NCI-H2107 (cell line): ENCODE measurements around the gene CDK19.
"Not testable (repeated sequence)": the region's sequence is repeated elsewhere in the genome, so short reads cannot be mapped to it uniquely, and the experiment has no call there.

ENCODE experiments used
- DNase-seq: peaks from one replicate; lab custom pipeline; 2025; lab: John Stamatoyannopoulos, UW

Gene CDK19

DNA sequence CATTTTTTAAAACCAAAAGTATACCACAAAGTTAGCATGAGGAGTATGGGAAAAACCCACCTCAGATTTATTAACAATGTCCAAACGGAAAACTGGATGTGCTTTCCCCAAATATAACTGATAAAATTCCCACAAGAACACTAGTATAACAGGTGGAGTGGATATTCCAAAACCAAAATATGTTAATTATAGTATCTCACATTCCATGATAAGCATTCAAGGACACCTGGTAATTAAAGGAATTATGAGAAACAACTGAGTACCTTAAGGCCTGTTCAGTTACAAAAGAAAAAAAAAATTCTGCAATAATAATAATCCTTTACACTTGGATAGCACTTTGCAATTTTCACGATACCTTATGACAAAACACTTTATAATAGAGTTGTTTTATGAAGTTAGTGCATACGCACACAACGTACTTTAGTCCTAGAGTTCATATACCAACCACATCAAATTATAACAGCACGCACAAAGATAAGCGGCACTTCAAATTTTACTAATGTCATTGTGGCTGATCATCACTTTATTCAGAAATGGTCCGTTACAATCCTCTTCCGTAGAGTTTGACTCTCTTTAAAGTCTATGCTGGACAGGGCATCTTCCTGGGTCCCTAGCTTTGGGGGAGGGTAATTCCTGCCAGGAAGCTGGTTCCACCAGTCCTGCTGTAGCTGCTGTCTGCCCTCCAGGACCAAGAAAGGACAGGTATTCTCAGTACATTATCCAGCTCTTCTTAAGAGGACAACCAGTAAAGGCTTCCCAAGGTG, 1.7 kb downstream of the CDK19 start:
- no peak for DNase-seq

DNA sequence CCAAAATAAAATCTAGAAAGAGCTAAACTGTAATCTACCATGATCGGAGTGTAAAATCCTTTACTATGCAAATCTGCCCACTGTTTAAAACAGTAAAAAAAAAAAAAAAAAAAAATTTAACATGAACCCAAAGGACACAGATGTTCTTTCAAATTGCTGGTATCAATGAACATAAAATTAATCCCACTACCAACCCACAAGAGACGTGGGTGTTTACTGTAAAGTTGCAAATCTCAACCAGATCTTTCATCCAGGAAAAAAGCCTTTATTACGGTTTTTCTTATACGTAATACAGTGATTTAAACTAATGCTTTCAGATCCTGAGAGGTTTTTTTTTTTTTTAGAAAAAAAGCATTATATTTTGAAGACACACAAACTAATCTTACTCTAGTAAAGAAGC, 2.5 kb downstream of the CDK19 start:
- no peak for DNase-seq

DNA sequence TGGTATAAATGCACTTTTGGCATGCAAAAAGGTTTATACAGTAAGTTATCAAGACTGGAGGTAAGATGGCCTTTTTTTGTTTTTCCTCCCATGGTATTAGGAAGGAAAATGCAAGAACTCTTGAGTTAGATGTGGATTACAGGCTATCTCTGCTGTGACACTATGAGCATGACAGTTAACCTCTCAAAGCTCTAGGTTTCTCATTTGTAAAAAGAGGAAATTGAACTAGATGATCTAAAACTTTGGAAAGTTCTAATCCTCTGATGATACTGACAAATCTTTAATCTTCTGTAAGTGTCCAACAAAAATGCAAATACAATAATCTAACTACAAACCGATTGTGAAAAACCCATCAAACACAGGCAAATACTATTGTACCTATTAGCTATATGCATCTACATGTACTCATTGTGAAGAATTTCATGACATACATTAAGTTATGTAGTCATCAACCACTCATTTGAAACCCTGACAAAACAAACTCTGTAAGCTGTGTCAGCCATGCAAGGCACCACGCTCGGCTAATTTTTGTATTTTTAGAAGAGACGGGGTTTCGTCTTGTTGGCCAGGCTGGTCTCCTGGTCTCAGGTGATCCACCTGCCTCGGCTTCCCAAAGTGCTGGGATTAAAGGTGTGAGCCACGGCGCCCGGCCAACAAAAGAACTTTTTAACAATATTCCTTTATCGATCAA, 4.2 kb downstream of the CDK19 start:
- no peak for DNase-seq

DNA sequence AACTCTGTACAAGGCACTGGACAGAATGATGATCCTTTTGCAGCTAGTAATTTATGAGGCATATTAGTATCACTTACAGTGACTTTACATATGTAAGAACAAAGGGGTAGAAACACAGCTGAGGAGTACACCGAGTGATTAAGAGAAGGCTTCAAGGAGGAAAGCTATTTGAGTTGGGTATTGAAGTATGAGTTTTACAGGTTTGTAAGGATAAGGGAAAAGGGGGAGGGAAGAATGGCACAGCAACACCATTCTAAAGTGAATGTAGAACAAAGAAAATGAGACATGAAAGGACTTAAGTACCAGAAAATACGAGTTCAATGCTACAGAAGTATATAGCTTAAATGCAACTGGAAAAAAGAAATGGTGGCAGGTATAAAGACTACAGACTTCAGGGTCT, 5.5 kb downstream of the CDK19 start:
- no peak for DNase-seq

DNA sequence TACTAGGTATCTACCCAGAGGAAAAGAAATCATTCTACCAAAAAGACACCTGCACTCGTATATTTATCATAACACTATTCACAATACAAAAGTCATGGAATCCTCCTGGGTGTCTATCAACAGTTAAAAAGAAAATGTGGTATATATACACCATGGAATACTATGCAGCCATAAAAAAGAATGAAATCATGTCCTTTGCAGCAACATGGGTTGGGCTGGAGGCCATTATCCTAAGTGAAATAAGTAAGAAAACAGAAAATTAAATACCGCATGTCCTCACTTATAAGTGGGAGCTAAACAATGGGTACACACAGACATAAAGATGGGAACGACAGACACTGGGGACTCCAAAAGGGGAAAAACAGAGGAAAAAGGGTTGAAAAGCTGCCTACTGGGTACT, 13.1 kb downstream of the CDK19 start:
- DNase-seq = not testable (repeated sequence)

DNA sequence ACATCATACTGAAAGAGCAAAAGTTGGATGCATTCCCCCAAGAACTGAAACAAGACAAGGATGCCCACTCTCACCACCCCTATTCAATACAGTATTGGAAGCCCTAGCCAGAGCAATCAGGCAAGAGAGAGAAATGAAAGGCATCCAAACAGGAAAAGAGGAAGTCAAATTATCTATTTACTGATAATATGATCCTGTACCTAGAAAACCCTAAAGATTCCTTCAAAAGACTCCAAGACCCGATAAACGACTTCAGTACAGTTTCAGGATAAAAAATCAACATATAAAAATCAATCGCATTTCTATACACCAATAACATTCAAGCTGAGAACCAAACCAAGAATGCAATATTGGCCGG, 14.5 kb downstream of the CDK19 start:
- no peak for DNase-seq

DNA sequence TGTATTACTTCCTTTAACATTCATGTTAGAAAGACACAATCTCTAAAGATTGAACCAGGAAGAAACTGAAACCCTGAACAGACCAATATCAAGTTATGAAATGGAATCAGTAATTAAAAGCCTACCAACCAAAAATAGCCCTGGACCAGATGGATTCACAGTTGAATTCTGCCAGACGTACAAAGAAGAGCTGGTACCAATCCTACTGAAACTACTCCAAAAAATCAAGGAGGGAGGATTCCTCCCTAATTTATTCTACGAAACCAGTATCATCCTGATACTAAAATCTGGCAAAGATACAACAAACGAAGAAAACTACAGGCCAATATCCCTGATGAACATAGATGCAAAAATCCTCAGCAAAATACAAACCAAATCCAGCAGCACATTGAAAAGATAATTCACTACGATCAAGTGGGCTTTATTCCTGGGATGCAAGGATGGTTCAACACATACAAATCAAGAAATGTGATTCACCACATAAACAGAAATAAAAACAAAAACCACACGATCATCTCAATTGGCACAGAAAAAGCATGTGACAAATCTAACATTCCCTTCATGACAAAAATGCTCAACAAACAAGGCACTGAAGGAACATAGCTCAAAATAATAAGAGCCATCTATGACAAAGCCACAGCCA, 15.0 kb downstream of the CDK19 start:
- no peak for DNase-seq

DNA sequence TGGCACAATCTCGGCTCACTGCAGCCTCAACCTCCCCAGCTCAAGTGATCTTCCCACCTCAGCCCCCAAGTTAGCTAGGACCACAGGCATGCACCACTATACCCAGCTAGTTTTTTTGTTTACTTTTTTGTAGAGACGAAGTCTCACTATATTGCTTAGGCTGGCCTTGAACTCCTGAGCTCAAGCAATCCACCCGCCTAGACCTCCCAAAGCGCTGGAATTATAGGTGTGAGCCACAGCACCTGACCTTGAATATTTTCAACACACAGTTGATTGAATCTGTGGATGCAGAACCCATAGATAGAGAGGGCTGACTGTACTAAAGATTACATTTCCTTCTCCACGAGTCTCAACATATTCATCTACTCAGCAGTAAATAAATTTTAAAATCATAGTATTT, 15.6 kb downstream of the CDK19 start:
- DNase-seq = no peak

DNA sequence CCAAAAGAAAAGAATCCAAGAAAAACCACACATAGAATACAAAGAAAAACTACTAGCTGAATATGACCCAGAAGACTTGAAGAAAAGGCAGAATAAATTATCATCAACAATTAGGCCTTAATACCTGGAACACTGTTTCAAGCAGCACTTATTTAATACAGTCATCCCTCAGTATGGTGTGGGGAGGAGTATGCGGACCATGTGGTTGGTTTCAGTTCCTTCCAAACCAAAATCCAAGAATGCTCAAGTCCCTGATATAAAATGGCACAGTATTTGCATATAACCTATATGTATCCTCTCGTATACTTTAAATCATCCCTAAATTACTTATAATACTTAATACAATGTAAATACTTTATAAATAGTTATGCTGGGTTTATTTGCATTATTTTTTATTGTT, 16.1 kb downstream of the CDK19 start:
- DNase-seq = no peak

DNA sequence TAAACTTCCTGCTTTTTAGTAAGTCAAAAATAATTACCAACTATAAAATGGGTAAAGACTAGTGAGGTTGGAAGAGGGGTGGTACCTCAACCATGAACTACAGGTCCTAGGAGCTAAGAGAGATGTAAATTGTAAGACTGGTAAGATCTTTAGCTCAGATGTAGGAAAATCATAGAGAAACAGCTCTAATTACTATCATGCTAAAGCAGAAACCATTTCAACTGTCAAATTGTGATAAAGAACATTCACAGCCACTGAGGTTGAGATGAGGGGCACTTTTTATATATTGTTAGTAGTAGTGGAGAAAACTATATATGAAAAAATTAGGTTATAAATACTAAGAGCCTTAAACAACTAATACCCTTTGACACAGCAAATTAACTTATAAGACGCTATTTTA, 20.0 kb downstream of the CDK19 start:
- DNase-seq = no peak

DNA sequence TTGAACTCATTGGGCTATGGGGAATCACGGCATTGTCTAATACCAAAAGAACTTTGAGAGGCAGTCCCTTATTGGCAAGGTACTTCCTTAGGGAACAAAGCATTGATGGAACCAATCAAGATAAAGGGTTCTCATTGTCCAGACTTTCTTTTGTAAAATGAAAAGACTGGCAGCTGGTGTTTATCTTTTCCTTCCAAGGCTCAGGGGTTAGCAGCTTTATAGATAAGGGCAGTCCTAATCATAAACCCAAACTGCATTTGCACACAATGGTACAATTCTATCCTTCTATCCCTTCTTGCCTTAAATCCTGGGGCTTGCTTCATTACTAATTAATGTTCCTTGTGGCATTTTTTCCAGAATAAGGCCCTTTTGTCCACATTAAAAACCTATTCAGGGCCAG, 28.6 kb downstream of the CDK19 start:
- DNase-seq = no peak

DNA sequence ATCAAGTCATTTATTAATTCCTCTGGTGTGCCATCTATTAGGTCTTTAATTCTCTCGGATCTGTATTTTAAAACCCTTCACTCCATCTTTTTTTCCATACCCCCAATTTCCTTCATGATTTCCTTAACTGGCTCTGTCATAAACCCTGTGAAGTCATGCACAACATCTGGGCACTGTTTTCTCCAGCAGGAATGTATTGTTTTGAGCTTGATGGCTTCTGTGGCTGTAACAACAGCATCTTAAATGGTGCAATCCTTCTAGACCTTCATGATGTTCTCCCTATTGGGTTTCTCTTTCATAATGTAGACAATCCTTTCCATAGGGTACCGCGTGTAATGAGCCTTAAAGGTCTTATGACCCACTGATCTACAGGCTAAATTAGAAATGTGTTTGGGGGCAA, 29.0 kb downstream of the CDK19 start:
- DNase-seq = no peak

DNA sequence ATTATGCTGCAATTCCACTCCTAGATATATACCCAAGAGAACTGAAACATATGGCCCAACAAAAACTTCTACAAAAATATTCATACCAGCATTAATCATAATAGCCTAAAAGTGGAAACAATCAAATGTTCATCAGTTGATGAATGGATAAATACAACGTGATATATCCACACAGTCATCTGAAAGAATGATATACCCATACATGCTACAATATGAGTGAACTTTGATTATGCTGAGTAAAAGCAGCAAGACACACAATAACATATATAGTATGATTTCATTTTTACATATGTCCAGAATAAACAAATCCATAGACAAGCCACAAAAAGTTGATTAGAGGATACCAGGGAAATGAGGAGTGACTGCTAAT, 30.7 kb downstream of the CDK19 start:
- no peak for DNase-seq

DNA sequence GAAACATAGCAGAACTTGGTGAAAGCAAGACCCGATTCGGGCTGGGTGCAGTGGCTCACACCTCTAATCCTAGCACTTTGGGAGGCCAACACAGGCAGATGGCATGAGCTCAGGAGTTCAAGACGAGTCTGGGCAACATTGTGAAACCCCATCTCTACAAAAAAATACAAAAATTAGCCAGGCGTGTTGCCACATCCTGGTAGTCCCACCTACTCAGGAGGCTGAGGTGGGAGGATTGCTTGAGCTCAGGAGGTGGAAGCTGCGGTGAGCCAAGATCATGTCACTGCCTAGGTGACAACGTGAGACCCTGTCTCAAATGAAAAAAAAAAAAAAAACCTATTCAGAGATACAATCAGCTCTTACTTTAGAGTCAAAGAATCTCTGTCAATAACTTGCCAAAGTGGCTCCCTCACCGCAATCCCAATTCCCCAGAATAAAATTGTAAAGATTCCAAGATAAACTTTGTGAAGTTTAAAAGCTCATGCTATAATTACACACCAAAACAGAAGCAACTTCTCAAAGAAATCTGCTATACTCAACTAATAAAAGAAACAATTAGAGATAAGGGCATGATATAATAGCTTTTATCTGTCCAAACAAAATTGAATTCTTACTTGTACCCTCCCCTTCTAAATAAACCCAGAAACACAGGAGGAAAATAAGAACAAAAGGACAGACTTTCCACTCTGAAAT, 33.6 kb downstream of the CDK19 start:
- DNase-seq = no peak

DNA sequence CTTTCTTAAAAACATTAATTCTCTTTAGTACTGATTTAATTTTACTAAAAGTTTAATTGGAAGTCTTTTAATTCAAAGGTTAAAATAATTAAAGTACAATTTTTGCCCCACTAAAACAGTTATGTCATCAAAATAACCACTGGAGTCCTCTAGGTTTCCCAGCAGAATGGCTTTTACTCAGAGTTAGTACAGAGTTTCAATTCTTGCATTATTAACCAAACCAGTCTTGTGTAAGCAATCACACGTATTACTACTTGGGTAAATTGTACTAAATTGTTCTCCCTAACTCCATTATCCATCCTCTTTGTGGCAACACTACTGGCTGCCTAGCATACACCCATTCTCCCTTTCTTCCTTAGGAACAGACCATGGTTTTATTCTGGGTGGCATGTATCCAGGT, 36.9 kb downstream of the CDK19 start:
- no peak for DNase-seq

DNA sequence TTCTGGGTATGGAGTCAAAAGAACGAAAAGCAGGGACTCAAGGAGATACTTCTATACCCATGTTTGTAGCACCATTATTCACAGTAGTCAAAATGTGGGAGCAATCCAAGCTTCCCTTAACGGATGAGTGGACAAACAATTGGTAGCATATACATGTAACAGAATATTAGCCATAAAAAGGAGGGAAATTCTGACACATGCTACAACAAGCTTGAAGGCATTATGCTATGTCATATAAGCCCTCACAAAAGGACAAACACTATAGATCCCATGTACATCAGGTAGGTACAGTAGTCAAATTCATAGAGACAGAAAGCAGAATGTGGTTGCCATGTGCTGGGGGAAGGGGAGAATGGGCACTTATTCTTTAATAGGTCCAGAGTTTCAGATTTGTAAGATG, 37.6 kb downstream of the CDK19 start:
- no peak for DNase-seq

DNA sequence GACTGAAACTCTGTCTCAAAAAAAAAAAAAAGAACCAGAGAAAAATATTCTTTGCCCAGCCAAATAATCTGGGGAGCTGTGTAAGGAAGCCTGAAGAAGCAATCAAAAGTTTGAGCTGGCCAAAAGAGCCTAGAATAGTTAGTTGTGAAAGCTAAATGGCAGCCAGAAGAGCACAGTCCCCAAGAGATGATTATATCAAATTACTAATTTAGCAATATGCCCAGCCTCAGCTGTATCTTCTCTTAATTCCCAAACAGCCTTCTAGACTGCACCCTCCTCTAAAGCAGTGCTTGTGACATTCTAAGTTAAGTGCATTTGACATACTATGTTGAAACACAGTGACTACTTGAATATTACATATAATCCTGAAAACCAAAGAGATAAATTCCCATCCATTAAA, 38.9 kb downstream of the CDK19 start:
- no peak for DNase-seq

DNA sequence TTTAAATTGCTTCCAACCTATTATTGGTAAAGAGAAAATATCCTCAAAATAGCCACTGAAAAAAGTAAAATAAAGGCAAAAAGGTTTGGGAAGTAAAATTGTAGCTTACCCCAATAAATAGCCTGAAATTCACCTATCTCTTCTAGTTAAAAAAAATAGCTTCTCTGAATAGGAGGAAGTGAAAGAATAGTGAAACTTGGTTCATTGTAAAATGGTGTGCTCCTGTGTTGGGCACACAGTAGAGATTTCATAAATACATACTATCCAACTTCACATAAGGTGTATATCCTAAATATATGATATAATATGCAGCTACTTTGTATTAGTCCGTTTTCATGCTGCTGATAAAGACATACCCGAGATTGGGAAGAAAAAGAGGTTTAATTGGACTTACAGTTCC, 45.3 kb downstream of the CDK19 start:
- DNase-seq = no peak

DNA sequence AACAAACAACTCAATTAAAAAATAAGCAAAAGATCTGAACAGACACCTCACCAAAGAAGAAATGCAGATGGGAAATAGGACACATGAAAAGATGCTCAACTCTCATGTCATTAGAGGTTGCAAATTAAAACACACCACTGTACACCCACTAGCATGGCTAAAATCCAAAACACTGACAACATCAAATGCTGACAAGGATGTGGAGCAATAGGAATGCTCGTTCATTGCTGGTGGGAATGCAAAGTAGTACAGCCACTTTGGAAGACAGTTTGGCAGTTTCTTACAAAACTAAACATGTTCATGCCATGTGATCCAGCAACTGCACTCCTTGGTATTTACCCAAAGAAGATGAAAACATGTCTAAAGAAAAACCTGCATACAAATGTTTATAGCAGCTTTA, 47.2 kb downstream of the CDK19 start:
- DNase-seq = no peak

DNA sequence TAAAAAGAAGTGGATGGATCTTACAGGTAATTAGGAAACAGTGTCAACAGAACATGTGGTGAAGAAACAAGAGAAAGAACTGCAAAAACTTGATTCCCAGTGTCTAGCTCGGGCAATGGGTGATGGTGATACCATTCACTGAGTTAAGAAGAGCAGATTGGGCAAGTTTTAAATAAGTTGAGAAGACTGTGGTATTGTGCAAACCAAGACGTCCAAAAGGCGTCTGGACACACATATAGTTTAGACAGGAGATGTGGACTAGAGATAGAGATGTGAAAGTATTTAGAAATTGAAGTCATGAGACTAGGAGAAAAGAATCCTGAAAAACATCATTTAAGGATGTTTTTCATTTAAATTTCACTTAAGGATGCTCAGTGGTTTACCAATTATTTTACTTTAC, 53.9 kb downstream of the CDK19 start:
- DNase-seq = no peak

DNA sequence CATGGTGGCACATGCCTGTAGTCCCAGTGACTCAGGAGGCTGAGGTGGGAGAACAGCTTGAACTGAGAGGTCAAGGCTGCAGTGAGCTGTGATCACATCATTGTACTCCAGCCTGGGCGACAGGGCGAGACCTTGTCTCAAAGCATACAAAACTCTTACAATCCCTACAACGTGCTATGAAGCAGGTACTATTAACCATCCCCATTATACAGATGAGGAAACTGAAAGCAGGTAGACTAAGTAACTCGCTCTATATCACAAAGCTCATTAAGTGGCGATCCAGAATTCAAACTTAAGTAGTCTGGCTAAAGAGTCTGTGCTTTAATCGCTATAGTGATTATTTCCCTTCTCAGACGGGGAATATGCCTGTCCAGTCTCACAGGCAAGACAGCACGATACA, 54.7 kb downstream of the CDK19 start:
- DNase-seq = no peak

DNA sequence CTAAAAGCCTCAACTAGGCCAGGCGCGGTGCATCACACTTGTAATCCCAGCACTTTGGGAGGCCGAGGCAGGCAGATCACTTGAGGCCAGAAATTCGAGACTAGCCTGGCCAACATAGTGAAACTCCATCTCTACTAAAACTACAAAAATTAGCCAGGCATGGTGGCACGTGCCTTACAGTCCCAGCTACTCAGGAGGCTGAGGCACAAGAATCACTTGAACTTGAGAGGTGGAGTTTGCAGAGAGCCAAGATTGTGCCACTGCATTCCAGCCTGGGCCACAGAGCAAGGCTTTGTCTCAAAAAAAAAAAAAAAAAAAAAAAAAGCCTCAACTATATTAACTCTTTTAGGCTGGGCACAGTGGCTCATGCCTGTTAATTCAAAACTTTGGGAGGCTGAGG, 55.2 kb downstream of the CDK19 start:
- DNase-seq = not testable (repeated sequence)

DNA sequence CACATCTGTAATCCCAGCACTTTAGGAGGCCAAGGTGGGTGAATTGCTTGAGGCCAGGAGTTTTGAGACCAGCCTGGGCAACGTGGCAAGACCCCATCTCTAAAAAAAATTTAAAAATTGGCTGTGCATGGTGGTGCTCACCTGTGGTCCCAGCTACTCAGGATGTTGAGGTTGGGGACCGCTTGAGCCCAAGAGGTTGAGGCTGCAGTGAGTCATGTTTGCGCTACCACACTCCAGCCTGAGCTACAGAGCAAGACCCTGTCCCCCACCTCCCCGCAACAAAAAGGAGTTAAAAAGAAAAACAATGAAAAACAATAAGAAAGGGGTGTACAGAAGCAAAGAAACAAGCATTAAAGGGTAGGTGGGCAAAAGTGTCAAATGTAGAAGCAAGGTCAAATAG, 57.3 kb downstream of the CDK19 start:
- no peak for DNase-seq
